Suprapubic skin (tissue), 4 donors: ENCODE measurements around the gene POU2AF3. TPM values are rescaled to one million over a fixed set of nuclear protein-coding genes. Genes with fewer than 3 reads are reported as not detected.
"Not testable (repeated sequence)": the region's sequence is repeated elsewhere in the genome, so short reads cannot be mapped to it uniquely, and the experiment has no call there.

ENCODE experiments used
- DNase-seq, 2 donors: peaks; one replicate each; pipeline ENCODE4 v3.0.0-alpha.2; 2019; ENCODE audit warnings: low spot score in 2 of 2
- H3K27ac ChIP-seq: fragments of 200-600 bp; sonication (generic); one replicate; pipeline ENCODE4 v1.5.1; 2019
- H3K27me3 ChIP-seq: fragments of 200-600 bp; sonication (generic); one replicate; pipeline ENCODE4 v1.5.1; 2019
- H3K36me3 ChIP-seq: fragments of 200-600 bp; sonication (generic); one replicate; pipeline ENCODE4 v1.5.1; 2019
- H3K4me1 ChIP-seq: fragments of 200-600 bp; sonication (generic); one replicate; pipeline ENCODE4 v1.5.1; 2019
- H3K4me3 ChIP-seq: fragments of 200-600 bp; sonication (generic); one replicate; pipeline ENCODE4 v1.5.1; 2019; ENCODE audit warnings: mild to moderate bottlenecking
- H3K9me3 ChIP-seq: fragments of 200-600 bp; sonication (generic); one replicate; pipeline ENCODE4 v1.5.1; 2019
- CTCF ChIP-seq, 2 donors: fragments of 200-600 bp in 1 of 2; fragments of 450-650 bp in 1 of 2; sonication (generic) in 1 of 2; IDR thresholded peaks; one replicate each; pipeline ENCODE4 v1.5.1; 2016 to 2019; ENCODE audit warnings: antibody characterized with exemption in 2 of 2, mild to moderate bottlenecking in 1 of 2, moderate library complexity in 1 of 2
- EP300 ChIP-seq: sonication (generic); formaldehyde crosslinking; IDR thresholded peaks from one replicate; pipeline ENCODE4 v1.6.1; 2017; ENCODE audit warnings: antibody characterized with exemption
- POLR2A ChIP-seq, 2 donors: fragments of 450-650 bp; IDR thresholded peaks; one replicate each; pipeline ENCODE4 v1.6.1; 2017; ENCODE audit warnings: antibody characterized with exemption in 2 of 2, mild to moderate bottlenecking in 2 of 2, moderate library complexity in 2 of 2
- POLR2AphosphoS5 ChIP-seq, 3 donors: sonication (generic); formaldehyde crosslinking; IDR thresholded peaks; one replicate each; pipeline ENCODE4 v1.6.1; 2017; ENCODE audit warnings: antibody characterized with exemption in 3 of 3
- WGBS: methylation state at CpG from one replicate; pipeline ENCODE4 v1.1.5; 2018; 5-methylcytosine and 5-hydroxymethylcytosine counted together
- total RNA-seq, 4 donors: library from RNA; depleted of rRNA; stranded (reverse); fragments of >200 nt; gene quantifications; one replicate each; pipeline ENCODE4 v1.1.0, GENCODE V29; 2016

Gene POU2AF3
- total RNA-seq, 4 donors from 2014 or later, result 0.89 TPM; not detected in 3

- no peak for TF ChIP-seq POLR2AphosphoS5 (IDR thresholded peaks at IDR 0.05)
- TF ChIP-seq CTCF (IDR thresholded peaks at IDR 0.05), result no peak
- no peak for TF ChIP-seq EP300
- no peak for TF ChIP-seq POLR2A (IDR thresholded peaks at IDR 0.05)
- Histone ChIP-seq H3K4me3 (no peak overlapping the region), H3K4me1 (no peaks in the 10 kb centered on the region), H3K36me3 (no peaks in the 10 kb centered on the region), H3K27ac (no peak overlapping the region), H3K9me3 (no peaks in the 10 kb centered on the region), H3K27me3 (peaks cover 3% of the 10 kb centered on the region)
- 93% methylated on average over 4 of the region's 4 CpGs for WGBS
- DNase-seq, result no peak
These were observed 38.5 kb upstream of the POU2AF3 start for GRCh38 chr11:111259896-111260295.

- 69% methylated on average over 4 of the region's 4 CpGs for WGBS
These were observed 37.5 kb upstream of the POU2AF3 start for GRCh38 chr11:111260811-111261210.

GRCh38 chr11:111264646-111265045, 33.7 kb upstream of the POU2AF3 start:
- Histone ChIP-seq H3K9me3 (no peaks in the 10 kb centered on the region), H3K4me3 (no peak overlapping the region), H3K27me3 (peaks cover 3% of the 10 kb centered on the region), H3K4me1 (no peaks in the 10 kb centered on the region), H3K36me3 (no peaks in the 10 kb centered on the region), H3K27ac (no peak overlapping the region)
- no peak for DNase-seq
- TF ChIP-seq EP300 (no peak), POLR2AphosphoS5 (IDR thresholded peaks at IDR 0.05) (no peak), POLR2A (IDR thresholded peaks at IDR 0.05) (no peak), CTCF (IDR thresholded peaks at IDR 0.05) (no peak)
- WGBS, result 76% methylated on average over 1 of the region's 1 CpG

More at GRCh38 chr11:111260811-111261210, 37.5 kb upstream of the POU2AF3 start:
- Histone ChIP-seq H3K27ac (no peak overlapping the region), H3K27me3 (peaks cover 3% of the 10 kb centered on the region), H3K9me3 (no peaks in the 10 kb centered on the region), H3K4me3 (no peak overlapping the region), H3K4me1 (no peaks in the 10 kb centered on the region), H3K36me3 (no peaks in the 10 kb centered on the region)
- TF ChIP-seq POLR2AphosphoS5 (IDR thresholded peaks at IDR 0.05), result no peak
- no peak for TF ChIP-seq POLR2A (IDR thresholded peaks at IDR 0.05)
- TF ChIP-seq CTCF (IDR thresholded peaks at IDR 0.05), result no peak
- no peak for TF ChIP-seq EP300
- DNase-seq, result no peak

GRCh38 chr11:111265421-111265820, 32.9 kb upstream of the POU2AF3 start:
- Histone ChIP-seq H3K27me3 (peaks cover 3% of the 10 kb centered on the region), H3K27ac (no peak overlapping the region), H3K4me3 (no peak overlapping the region), H3K36me3 (no peaks in the 10 kb centered on the region), H3K9me3 (no peaks in the 10 kb centered on the region), H3K4me1 (no peaks in the 10 kb centered on the region)
- WGBS, result 97% methylated on average over 2 of the region's 2 CpGs
- no peak for TF ChIP-seq EP300
- DNase-seq, result no peak

GRCh38 chr11:111268303-111268702, 30.0 kb upstream of the POU2AF3 start:
- H3K9me3 ChIP-seq, H3K27me3 ChIP-seq, H3K4me1 ChIP-seq, H3K36me3 ChIP-seq, H3K4me3 ChIP-seq, H3K27ac ChIP-seq, DNase-seq: not testable (repeated sequence)
- 77% methylated on average over 4 of the region's 4 CpGs for WGBS

- WGBS, result 44% methylated on average over 5 of the region's 5 CpGs
- Histone ChIP-seq H3K36me3 (no peaks in the 10 kb centered on the region), H3K4me3 (no peak overlapping the region), H3K4me1 (no peaks in the 10 kb centered on the region), H3K27me3 (peaks cover 3% of the 10 kb centered on the region), H3K9me3 (no peaks in the 10 kb centered on the region), H3K27ac (no peak overlapping the region)
- TF ChIP-seq EP300 (no peak), POLR2A (IDR thresholded peaks at IDR 0.05) (no peak), CTCF (IDR thresholded peaks at IDR 0.05) (no peak), POLR2AphosphoS5 (IDR thresholded peaks at IDR 0.05) (no peak)
- no peak for DNase-seq
These were observed 29.0 kb upstream of the POU2AF3 start for GRCh38 chr11:111269146-111269868.
